Neutrophil (primary cell): Measurements from ENCODE around the gene UBXN11.

Source experiments
- H3K27ac ChIP-seq: fragments of 200-600 bp; sonication (generic); 2 replicates; pipeline ENCODE4 v1.5.1; 2016; ENCODE audit warnings: mild to moderate bottlenecking, moderate library complexity
- H3K27me3 ChIP-seq: fragments of 200-600 bp; sonication (generic); 2 replicates; pipeline ENCODE4 v1.6.0; 2016; ENCODE audit warnings: mild to moderate bottlenecking
- H3K36me3 ChIP-seq: fragments of 200-600 bp; sonication (generic); 2 replicates; pipeline ENCODE4 v1.5.1; 2017
- H3K4me1 ChIP-seq, 2 experiments: fragments of 200-600 bp in 1 of 2; sonication (generic) in 1 of 2; 1 replicate in 1 of 2; 2 replicates in 1 of 2; pipeline versions ENCODE4 v1.5.1 to v1.6.1; 2013 to 2016; ENCODE audit warnings: low read depth in 1 of 2, low read length in 1 of 2, mild to moderate bottlenecking in 1 of 2, moderate library complexity in 1 of 2; ENCODE audit not compliant: control insufficient read depth in 1 of 2, insufficient read depth in 1 of 2
- H3K4me3 ChIP-seq, 2 experiments: fragments of 200-600 bp in 1 of 2; sonication (generic) in 1 of 2; 1 replicate in 1 of 2; 2 replicates in 1 of 2; pipeline ENCODE4 v1.5.1; 2013 to 2016; ENCODE audit warnings: low read depth in 1 of 2, low read length in 1 of 2, mild to moderate bottlenecking in 1 of 2, moderate library complexity in 1 of 2
- H3K9me3 ChIP-seq: fragments of 200-600 bp; sonication (generic); 2 replicates; pipeline ENCODE4 v1.5.1; 2016
- CTCF ChIP-seq: fragments of 200-600 bp; sonication (generic); IDR thresholded peaks from 2 replicates; pipeline ENCODE4 v1.5.1; 2016; ENCODE audit warnings: antibody characterized with exemption

Gene UBXN11

GRCh38 chr1:26239936-26240335 lies 66.5 kb downstream of the UBXN11 start:
- Histone ChIP-seq H3K4me1 (peaks cover 19 to 23% of the 10 kb centered on the region in 2 experiments), H3K27ac (no peak overlapping the region), H3K36me3 (peaks cover 10% of the 10 kb centered on the region), H3K4me3 (no peak overlapping the region), H3K27me3 (no peaks in the 10 kb centered on the region), H3K9me3 (no peaks in the 10 kb centered on the region)
- no peak for TF ChIP-seq CTCF

GRCh38 chr1:26237230-26237966 lies 69.0 kb downstream of the UBXN11 start:
- Histone ChIP-seq H3K27ac (peak overlapping the region; percentile 76), H3K9me3 (no peaks in the 10 kb centered on the region), H3K27me3 (no peaks in the 10 kb centered on the region), H3K4me1 (peaks cover 28 to 30% of the 10 kb centered on the region in 2 experiments), H3K36me3 (no peaks in the 10 kb centered on the region), H3K4me3 (peak overlapping the region in 1 of 2 experiments; percentile 20)
- no peak for TF ChIP-seq CTCF

GRCh38 chr1:26234644-26235370 lies 71.6 kb downstream of the UBXN11 start:
- no peak for TF ChIP-seq CTCF
- Histone ChIP-seq H3K9me3 (no peaks in the 10 kb centered on the region), H3K27me3 (no peaks in the 10 kb centered on the region), H3K4me1 (peaks cover 28 to 30% of the 10 kb centered on the region in 2 experiments), H3K27ac (peak overlapping the region; percentile 86), H3K36me3 (no peaks in the 10 kb centered on the region), H3K4me3 (peak overlapping the region; percentile 72 to 89)

GRCh38 chr1:26233903-26234643 lies 72.4 kb downstream of the UBXN11 start, which contains the start of gene CEP85:
Gene CEP85 (plus strand): TSS chr1:26234200. CDS start chr1:26239784, 5,584 bp downstream.
- no peaks in the 10 kb centered on the region for H3K9me3 ChIP-seq
- peaks cover 28 to 30% of the 10 kb centered on the region in 2 experiments for H3K4me1 ChIP-seq
- H3K27me3 ChIP-seq: no peaks in the 10 kb centered on the region
- H3K4me3 ChIP-seq: peak within 1 kb of the TSS; percentile 72 to 89
- no peaks in the 10 kb centered on the region for H3K36me3 ChIP-seq
- H3K27ac ChIP-seq: peak within 1 kb of the TSS; percentile 86
- peak; percentile 99 for TF ChIP-seq CTCF
